Measurements from ENCODE around the gene NDUFA11. TPM values are rescaled to one million over a fixed set of nuclear protein-coding genes. Genes with fewer than 3 reads are reported as not detected.

The NDUFA11 gene
- total RNA-seq, 1 donor from 2014 or later: 239 TPM

- TF ChIP-seq, protein P1, sequence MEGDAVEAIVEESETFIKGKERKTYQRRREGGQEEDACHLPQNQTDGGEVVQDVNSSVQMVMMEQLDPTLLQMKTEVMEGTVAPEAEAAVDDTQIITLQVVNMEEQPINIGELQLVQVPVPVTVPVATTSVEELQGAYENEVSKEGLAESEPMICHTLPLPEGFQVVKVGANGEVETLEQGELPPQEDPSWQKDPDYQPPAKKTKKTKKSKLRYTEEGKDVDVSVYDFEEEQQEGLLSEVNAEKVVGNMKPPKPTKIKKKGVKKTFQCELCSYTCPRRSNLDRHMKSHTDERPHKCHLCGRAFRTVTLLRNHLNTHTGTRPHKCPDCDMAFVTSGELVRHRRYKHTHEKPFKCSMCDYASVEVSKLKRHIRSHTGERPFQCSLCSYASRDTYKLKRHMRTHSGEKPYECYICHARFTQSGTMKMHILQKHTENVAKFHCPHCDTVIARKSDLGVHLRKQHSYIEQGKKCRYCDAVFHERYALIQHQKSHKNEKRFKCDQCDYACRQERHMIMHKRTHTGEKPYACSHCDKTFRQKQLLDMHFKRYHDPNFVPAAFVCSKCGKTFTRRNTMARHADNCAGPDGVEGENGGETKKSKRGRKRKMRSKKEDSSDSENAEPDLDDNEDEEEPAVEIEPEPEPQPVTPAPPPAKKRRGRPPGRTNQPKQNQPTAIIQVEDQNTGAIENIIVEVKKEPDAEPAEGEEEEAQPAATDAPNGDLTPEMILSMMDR (conservative IDR thresholded peaks at IDR 0.05): no peak
- Mint-ChIP-seq H3K27ac (ENCODE audit: unreplicated experiment) (no peak overlapping the region), H3K4me3 (peak overlapping the region; percentile 44)
Observed at GRCh38 chr19:5907241-5907640, 3.7 kb upstream of the NDUFA11 start.

DNA sequence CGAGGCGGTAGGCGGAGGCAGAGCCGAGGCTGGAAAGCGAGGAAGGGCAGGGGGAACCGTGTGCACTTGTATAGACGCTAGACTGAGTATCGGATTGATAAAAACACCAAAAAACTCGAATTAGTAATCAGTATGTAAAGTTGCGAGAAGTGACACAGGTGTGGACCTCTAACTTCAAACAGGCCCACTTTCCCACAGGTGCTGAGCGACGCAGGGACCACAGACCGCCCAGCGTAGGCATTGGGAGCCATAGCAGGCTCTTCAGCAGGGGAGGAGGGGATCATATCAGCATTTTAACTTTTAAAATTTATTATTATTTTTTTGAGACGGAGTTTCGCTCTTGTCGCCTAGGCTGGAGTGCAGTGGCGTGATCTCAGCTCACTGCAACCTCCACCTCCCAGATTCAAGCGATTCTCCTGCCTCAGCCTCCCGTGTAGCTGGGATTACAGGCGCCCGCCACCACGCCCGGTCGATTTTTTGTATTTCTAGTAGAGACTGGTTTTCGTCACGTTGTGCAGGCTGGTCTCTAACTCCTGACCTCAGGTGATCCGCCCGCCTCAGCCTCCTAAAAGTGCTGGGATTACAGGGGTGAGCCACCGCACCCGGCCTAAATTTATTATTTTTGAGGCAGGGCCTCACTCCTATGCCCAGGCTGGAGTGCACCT lies 1.7 kb upstream of the NDUFA11 start:
- H3K4me3 Mint-ChIP-seq: peak overlapping the region; percentile 27
- H3K27ac Mint-ChIP-seq (ENCODE audit: unreplicated experiment): no peak overlapping the region
- no peaks in the 10 kb centered on the region for H3K36me3 Mint-ChIP-seq (ENCODE audit: low read depth)
- H3K4me1 Mint-ChIP-seq: peaks cover 38% of the 10 kb centered on the region
- H3K9me3 Mint-ChIP-seq: no peaks in the 10 kb centered on the region
- DNase-seq (ENCODE audit: low read depth, low spot score): no peak
- TF ChIP-seq, protein P1 (conservative IDR thresholded peaks at IDR 0.05): no peak
- peaks cover 10% of the 10 kb centered on the region for H3K27me3 Mint-ChIP-seq (ENCODE audit: low read depth)

More at GRCh38 chr19:5907241-5907640, 3.7 kb upstream of the NDUFA11 start:
- no peaks in the 10 kb centered on the region for H3K36me3 Mint-ChIP-seq (ENCODE audit: low read depth)
- no peak for DNase-seq (ENCODE audit: low read depth, low spot score)
- H3K4me1 Mint-ChIP-seq: peaks cover 39% of the 10 kb centered on the region
- H3K27me3 Mint-ChIP-seq (ENCODE audit: low read depth): peaks cover 10% of the 10 kb centered on the region
- H3K9me3 Mint-ChIP-seq: no peaks in the 10 kb centered on the region

DNA sequence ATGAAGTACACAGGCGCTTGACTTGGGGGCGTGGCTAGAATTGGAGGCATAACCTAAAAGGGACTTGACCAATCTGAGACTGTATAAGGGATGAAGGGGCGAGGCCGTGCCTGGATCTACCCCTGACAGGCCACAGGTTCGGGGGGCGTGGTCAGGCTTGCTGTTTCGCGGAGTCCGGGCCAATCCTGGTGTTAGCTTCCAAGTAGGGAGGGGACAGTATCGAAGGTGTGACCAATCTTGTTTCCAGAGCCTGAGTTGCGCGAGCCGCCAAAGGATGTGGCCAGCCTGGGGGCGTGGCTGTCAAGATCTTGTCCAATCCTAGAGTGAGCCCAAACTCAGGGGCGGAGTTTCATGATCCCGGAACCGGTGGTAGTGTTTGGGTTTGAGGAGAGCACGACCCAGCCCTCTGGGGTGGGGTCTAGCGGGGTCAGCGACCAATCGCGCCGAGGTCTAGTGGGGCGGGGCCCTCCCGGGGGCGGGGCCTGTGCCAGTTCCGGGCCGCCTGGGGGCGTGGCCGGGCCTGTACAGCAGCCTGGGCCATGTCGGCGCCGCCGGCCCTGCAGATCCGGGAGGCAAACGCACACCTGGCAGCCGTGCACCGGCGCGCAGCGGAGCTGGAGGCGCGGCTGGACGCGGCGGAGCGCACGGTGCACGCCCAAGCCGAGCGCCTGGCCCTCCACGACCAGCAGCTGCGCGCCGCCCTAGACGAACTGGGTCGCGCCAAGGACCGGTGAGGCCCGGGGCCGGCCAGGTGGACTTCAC lies 943 bp upstream of the NDUFA11 start, which contains the start of gene VMAC:
VMAC (plus strand) TSS at position 521 of the 762 bp plus-strand sequence; CDS start at position 540, 19 bp downstream.
- H3K4me3 Mint-ChIP-seq: peak within 1 kb of the TSS; percentile 99
- peaks cover 10% of the 10 kb centered on the region for H3K27me3 Mint-ChIP-seq (ENCODE audit: low read depth)
- H3K9me3 Mint-ChIP-seq: no peaks in the 10 kb centered on the region
- DNase-seq (ENCODE audit: low read depth, low spot score): peak; percentile 98
- H3K4me1 Mint-ChIP-seq: peaks cover 31% of the 10 kb centered on the region
- H3K36me3 Mint-ChIP-seq (ENCODE audit: low read depth): no peaks in the 10 kb centered on the region
- TF ChIP-seq, protein P1 (conservative IDR thresholded peaks at IDR 0.05): no peak
- H3K27ac Mint-ChIP-seq (ENCODE audit: unreplicated experiment): peak within 1 kb of the TSS; percentile 99

GRCh38 chr19:5903056-5903623 lies 450 bp downstream of the NDUFA11 start:
- no peaks in the 10 kb centered on the region for H3K36me3 Mint-ChIP-seq (ENCODE audit: low read depth)

DNA sequence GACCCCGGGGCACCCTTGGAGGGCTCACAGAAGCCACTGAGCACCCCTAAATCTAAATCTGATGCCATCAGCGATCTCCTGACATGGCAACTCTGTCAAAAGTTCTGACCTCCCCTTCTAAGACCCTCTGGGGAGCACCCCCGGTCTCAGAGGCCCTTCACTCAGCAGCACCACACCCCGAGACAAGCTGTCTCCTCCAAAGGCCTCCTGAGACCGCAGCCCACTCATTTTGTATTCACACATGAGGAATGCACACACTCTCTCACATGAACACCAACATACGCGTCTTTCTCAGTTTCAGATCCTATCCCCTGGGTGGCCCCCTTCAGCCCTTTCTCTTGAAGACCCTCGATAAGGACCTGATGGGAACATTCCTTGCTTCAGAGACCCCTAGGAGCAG lies 2.6 kb downstream of the NDUFA11 start:
- peak overlapping the region; percentile 83 for H3K4me3 Mint-ChIP-seq
- H3K4me1 Mint-ChIP-seq: peaks cover 24% of the 10 kb centered on the region
- no peaks in the 10 kb centered on the region for H3K9me3 Mint-ChIP-seq
- DNase-seq (ENCODE audit: low read depth, low spot score): no peak
- H3K36me3 Mint-ChIP-seq (ENCODE audit: low read depth): no peaks in the 10 kb centered on the region
- TF ChIP-seq, protein P1 (conservative IDR thresholded peaks at IDR 0.05): no peak
- H3K27ac Mint-ChIP-seq (ENCODE audit: unreplicated experiment): no peak overlapping the region
- H3K27me3 Mint-ChIP-seq (ENCODE audit: low read depth): peaks cover 10% of the 10 kb centered on the region

More at GRCh38 chr19:5903056-5903623, 450 bp downstream of the NDUFA11 start:
- DNase-seq (ENCODE audit: low read depth, low spot score): no peak
- peak overlapping the region; percentile 99 for H3K4me3 Mint-ChIP-seq
- H3K27me3 Mint-ChIP-seq (ENCODE audit: low read depth): peaks cover 10% of the 10 kb centered on the region
- peaks cover 24% of the 10 kb centered on the region for H3K4me1 Mint-ChIP-seq
- no peaks in the 10 kb centered on the region for H3K9me3 Mint-ChIP-seq
- peak overlapping the region; percentile 99 for H3K27ac Mint-ChIP-seq (ENCODE audit: unreplicated experiment)
- TF ChIP-seq, protein P1 (conservative IDR thresholded peaks at IDR 0.05): no peak
